22Rv1 (cell line): ENCODE data around the gene H1-8.

Source experiments
- CTCF ChIP-seq: fragments of 450-650 bp; IDR thresholded peaks from 2 replicates; pipeline ENCODE4 v1.5.1; 2017; ENCODE audit warnings: mild to moderate bottlenecking
- ZFX ChIP-seq: fragments of 450-650 bp; IDR thresholded peaks from 2 replicates; pipeline ENCODE4 v1.6.1; 2017; ENCODE audit warnings: antibody characterized with exemption, borderline replicate concordance

GRCh38 chr3:129577925-129578786 lies 35.2 kb downstream of the H1-8 start:
- TF ChIP-seq CTCF (no peak), ZFX (no peak)
